Islet of Langerhans (tissue), 1 donor: Measurements from ENCODE around the gene ATP6V0E2.

Source experiments
- FAIRE-seq: peaks from one replicate; lab custom pipeline; 2011; peaks lifted over from hg19 to GRCh38; lab: Jason Lieb, UNC

Gene ATP6V0E2

GRCh38 chr7:149864023-149864422 lies 9.7 kb upstream of the ATP6V0E2 start:
- no peak for FAIRE-seq

- no peak for FAIRE-seq
These were observed 9.0 kb upstream of the ATP6V0E2 start for GRCh38 chr7:149864751-149865150.

GRCh38 chr7:149865437-149865836 lies 8.3 kb upstream of the ATP6V0E2 start:
- no peak for FAIRE-seq

GRCh38 chr7:149866139-149866778 lies 7.5 kb upstream of the ATP6V0E2 start:
- FAIRE-seq, result no peak

- no peak for FAIRE-seq
These were observed 6.9 kb upstream of the ATP6V0E2 start for GRCh38 chr7:149866779-149867447.

- FAIRE-seq, result no peak
These were observed 5.8 kb upstream of the ATP6V0E2 start for GRCh38 chr7:149867762-149868622.

- no peak for FAIRE-seq
These were observed 5.0 kb upstream of the ATP6V0E2 start for GRCh38 chr7:149868623-149869290.

- no peak for FAIRE-seq
These were observed 4.5 kb upstream of the ATP6V0E2 start for GRCh38 chr7:149869291-149869650.

- FAIRE-seq, result no peak
These were observed 3.9 kb upstream of the ATP6V0E2 start for GRCh38 chr7:149869867-149870266.

GRCh38 chr7:149870274-149870673 lies 3.5 kb upstream of the ATP6V0E2 start:
- no peak for FAIRE-seq

- no peak for FAIRE-seq
These were observed 2.9 kb upstream of the ATP6V0E2 start for GRCh38 chr7:149870701-149871483.

- no peak for FAIRE-seq
These were observed 2.2 kb upstream of the ATP6V0E2 start for GRCh38 chr7:149871576-149871975.

- peak; percentile 53 for FAIRE-seq
These were observed 1.2 kb upstream of the ATP6V0E2 start for GRCh38 chr7:149872419-149873073.

GRCh38 chr7:149873970-149874643 lies 338 bp downstream of the ATP6V0E2 start:
- no peak for FAIRE-seq

- FAIRE-seq, result peak; percentile 9
These were observed 867 bp downstream of the ATP6V0E2 start for GRCh38 chr7:149874644-149875028.

- FAIRE-seq, result no peak
These were observed 1.6 kb downstream of the ATP6V0E2 start for GRCh38 chr7:149875396-149875795.

GRCh38 chr7:149877890-149878522 lies 4.2 kb downstream of the ATP6V0E2 start:
- no peak for FAIRE-seq

GRCh38 chr7:149878523-149878921 lies 4.8 kb downstream of the ATP6V0E2 start:
- FAIRE-seq, result no peak

- FAIRE-seq, result no peak
These were observed 5.5 kb downstream of the ATP6V0E2 start for GRCh38 chr7:149879271-149879743.
